Activated CD4-positive, alpha-beta T cell treated with anti-CD3 and anti-CD28 coated beads, Interleukin-2, Interleukin-4, amounts not matched to agents 100 ng/mL and 50 ng/mL, durations not matched to agents 16 hours and 8 hours (primary cell): ENCODE measurements around the gene SUPT3H.
A peak's percentile ranks its signal among the peaks of the same experiment; 100 is the strongest.

ENCODE experiments used
- DNase-seq: peaks from one replicate; pipeline ENCODE4 v3.0.0-alpha.2; 2020; ENCODE audit warnings: low spot score

SUPT3H gene

DNA sequence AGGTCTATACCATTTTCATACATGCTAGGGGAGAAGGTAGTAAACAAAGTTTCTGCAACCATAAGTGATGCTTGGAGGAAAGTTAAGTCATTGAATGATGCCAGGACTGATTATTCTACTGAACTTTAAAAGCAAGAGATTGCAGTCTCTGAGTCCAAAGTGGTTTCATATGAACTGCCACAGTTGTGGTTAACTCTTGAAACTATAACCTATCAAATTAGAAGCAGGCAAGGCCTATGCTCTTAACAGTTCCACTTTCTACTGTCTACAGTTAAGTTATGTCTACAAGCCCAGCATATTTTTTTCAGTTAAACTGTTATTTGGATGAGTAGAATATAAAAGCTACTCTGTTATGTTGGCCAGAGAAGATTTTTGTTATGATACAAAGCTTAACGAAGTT is 376.1 kb downstream of the SUPT3H start:
- DNase-seq, result peak; percentile 74

- no peak for DNase-seq
These were observed 376.9 kb downstream of the SUPT3H start for GRCh38 chr6:45000833-45001232.

DNA sequence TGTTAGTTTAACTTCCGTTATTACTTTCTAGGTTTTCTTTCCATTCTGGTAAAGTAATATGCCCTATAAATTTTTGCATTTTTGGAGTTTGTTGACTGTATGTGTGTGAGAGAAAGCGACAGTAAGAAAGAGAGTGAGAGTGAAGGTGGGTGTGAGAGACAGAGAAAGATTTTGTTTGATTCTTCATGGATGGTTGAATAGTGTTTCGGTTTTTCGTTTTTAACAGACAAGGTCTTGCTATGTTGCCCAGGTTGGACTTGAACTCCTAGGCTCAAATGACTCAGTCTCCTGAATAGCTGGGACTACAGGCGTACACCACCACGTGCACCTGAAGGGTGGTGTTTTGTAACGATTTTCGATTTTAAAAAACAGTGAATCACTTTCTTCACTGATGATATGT is 378.7 kb downstream of the SUPT3H start:
- no peak for DNase-seq

DNA sequence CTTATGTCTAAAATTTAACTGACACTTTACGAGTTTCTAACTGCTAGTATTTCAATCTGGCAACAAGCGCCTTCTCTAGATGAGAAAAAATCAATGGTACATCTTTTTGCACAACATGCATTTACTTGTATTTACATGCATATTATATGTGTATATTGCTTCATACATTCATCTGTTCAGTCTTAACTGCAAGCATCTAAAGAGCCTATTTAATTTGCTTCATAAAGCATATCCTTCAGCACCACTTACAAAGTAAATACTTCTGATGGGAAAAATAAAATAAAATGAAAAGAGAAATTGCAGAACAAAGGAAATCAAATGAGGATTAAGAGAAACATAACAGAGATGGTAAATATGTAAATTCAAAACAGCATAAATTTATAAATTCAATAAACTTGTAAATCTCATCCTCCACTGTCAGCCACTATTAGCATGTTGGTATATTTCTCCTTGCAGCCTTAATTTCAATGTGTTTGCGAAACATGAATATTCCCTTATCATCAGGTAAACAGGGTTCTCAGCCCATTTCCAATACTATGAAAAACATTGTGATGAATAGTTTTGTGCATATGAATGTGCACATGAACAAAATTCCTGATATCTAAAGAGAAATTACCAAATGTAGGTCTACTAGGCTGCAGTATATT is 382.1 kb downstream of the SUPT3H start:
- no peak for DNase-seq

GRCh38 chr6:44989391-44989790 is 388.3 kb downstream of the SUPT3H start:
- DNase-seq, result no peak

GRCh38 chr6:44985006-44985405 is 392.7 kb downstream of the SUPT3H start:
- no peak for DNase-seq

- no peak for DNase-seq
These were observed 394.0 kb downstream of the SUPT3H start for GRCh38 chr6:44983467-44984365.

DNA sequence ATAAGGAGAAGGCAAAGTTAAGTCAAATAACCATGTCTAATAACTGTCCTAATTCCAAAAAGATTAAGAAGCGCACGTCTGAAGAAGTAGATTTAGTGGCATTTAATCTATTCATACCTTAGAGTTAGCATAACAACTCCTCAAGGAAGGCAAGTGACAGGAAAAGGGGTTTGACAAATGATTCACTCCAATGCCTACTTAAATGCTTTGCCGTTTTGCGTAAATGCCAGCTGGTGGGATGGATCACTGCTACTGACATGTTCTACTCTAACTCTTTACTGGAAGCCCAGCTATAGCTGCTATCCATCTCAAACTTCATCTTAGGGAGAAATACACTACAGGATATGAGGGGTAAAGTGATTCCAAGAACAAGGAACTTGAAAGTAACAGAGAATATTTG is 396.9 kb downstream of the SUPT3H start:
- no peak for DNase-seq

- DNase-seq, result peak; percentile 22
These were observed 400.8 kb downstream of the SUPT3H start for GRCh38 chr6:44976677-44977641.

DNA sequence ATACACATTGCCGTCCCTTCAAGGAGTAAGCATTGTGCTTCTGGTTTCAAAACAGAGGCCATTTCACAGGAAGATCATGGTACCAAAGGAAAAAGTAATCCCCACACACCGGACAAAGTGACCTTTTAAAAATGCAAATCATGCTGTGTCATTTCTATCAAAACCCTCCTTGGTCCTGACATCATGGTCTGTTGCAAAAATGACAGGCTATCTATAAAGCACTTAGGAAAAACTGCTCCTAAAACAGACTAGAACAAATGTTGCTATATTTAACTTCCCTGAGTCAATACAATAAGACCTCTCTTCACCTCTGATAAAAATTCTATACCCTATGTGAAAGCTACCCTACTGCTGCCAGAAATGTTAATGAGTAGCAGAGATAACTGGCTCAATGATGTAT is 403.2 kb downstream of the SUPT3H start:
- no peak for DNase-seq

DNA sequence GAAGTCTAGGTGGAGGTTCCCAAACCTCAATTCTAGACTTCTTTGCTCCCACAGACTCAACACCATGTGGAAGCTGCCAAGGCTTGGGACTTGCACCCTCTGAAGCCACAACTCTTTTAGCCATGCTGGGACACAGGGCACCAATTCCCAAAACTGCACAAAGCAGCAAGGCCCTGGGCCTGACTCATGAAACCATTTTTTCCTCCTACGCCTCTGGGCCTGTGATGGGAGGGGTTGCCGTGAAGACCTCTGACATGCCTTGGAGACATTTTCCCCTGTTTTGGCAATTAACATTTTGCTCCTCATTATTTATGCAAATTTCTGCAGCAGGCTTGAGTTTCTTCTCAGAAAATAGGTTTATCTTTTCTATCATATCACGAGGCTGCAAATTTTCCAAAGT is 405.0 kb downstream of the SUPT3H start:
- no peak for DNase-seq

- no peak for DNase-seq
These were observed 408.1 kb downstream of the SUPT3H start for GRCh38 chr6:44969446-44970185.

DNA sequence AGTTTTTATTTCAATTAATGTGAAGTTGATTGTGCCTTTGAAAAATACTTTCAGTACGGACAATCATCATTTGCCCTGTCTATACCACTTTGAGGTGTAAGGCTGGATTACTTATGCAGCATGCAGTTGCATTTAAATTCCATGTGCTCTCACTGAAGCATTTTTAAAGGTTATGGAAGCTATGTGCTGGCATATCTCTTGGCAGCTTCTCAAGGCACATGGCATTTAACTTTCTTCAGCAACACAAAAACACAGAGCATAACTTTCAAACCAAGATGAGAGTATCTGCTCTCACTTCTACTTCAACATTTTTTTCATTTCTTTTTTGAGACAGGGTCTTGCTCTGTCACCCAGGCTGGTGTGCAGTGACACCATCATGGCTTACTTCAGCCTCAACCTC is 410.3 kb downstream of the SUPT3H start:
- no peak for DNase-seq

- no peak for DNase-seq
These were observed 411.2 kb downstream of the SUPT3H start for GRCh38 chr6:44966449-44967092.

DNA sequence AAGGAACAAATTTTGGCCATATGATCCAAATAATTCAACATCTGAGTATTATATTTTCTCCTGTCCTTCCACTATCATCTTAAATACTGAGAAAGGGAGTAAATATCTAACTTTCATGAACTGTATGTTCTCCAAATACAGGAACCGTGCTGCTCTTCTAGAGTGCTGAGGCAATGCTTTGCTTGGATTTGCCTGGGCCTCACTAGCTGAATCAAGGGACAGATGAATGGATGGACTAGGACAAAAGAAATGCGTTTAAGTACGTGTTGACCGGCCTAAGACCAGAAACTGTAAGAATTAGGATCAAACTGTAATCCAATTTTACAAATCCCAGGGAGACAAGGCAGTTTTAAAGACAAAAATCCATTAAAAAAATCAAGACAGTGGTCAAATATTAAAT is 412.0 kb downstream of the SUPT3H start:
- DNase-seq, result no peak

DNA sequence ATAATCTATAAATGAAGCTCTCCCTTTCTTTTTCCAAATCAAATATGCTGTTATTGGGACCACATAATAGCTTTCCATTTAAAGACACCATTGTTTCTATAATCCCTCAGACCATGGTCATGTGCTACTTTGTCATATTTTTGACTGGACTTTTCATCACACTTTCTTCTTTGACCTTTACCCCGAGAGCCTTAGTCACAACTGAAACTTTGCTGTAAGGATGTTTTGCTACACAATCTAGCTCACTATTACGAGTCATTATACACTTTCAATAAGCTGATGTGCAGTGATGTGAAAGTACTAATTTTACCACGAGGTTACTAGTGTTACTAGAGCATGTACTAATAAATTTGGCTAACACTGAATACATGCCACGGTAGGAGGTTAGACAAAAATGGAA is 416.8 kb downstream of the SUPT3H start:
- peak; percentile 30 for DNase-seq

- no peak for DNase-seq
These were observed 418.1 kb downstream of the SUPT3H start for GRCh38 chr6:44959651-44960050.

DNA sequence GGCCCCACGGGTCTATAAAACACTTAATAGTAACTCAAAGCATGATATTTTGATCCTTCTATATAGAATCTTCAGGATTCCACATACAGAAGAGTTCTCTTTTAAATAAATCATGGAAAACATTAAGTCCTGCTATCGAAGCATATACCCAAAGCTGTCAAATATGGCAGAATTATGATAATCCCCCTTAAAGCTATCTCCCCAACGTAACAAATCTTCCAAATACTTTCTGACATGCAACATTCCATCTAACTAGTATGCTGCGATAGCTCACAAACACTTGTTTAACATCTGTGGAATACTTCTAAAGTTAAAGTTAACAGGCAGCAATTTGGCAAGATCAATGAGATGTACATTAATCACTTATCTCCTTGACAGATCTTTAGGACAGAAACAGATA is 420.6 kb downstream of the SUPT3H start:
- DNase-seq, result no peak

GRCh38 chr6:44956396-44956795 is 421.3 kb downstream of the SUPT3H start:
- no peak for DNase-seq

GRCh38 chr6:44955145-44955544 is 422.6 kb downstream of the SUPT3H start:
- no peak for DNase-seq

DNA sequence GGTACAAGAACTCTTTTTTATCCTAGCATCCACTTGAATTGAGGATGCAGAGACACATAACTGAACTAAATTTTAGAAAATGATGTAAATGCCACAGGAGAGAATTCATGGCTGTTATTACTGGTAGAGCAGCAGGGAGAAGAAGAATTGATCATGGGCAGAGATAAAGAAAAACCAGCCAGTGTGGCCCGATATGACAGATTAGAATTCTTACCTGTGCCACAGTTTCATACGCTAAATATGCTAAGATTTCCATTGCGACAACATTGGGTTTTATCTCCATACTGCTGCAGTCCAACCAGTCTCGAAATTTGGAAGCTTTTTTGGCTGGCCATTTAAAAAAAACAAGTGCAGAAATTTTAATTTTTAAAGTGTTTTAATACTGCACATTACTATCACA is 423.5 kb downstream of the SUPT3H start:
- DNase-seq, result no peak
